Panc1 (cell line): ENCODE results near the gene CANX.

Source experiments
- POLR2AphosphoS5 ChIP-seq: IDR thresholded peaks from 2 replicates; pipeline ENCODE4 v1.6.1; 2012; ENCODE audit warnings: mild to moderate bottlenecking, low read depth, low read length, moderate library complexity
- SIN3A ChIP-seq: IDR thresholded peaks from 2 replicates; pipeline ENCODE4 v1.6.1; 2012; ENCODE audit warnings: low read depth, mild to moderate bottlenecking, low read length, moderate library complexity, borderline replicate concordance; ENCODE audit not compliant: insufficient read depth
- TF ChIP-seq, protein P1 (sequence below): fragments of 450-650 bp; IDR thresholded peaks from 2 replicates; pipeline ENCODE4 v1.5.1; 2017; ENCODE audit warnings: mild to moderate bottlenecking

- TF ChIP-seq, protein P1, sequence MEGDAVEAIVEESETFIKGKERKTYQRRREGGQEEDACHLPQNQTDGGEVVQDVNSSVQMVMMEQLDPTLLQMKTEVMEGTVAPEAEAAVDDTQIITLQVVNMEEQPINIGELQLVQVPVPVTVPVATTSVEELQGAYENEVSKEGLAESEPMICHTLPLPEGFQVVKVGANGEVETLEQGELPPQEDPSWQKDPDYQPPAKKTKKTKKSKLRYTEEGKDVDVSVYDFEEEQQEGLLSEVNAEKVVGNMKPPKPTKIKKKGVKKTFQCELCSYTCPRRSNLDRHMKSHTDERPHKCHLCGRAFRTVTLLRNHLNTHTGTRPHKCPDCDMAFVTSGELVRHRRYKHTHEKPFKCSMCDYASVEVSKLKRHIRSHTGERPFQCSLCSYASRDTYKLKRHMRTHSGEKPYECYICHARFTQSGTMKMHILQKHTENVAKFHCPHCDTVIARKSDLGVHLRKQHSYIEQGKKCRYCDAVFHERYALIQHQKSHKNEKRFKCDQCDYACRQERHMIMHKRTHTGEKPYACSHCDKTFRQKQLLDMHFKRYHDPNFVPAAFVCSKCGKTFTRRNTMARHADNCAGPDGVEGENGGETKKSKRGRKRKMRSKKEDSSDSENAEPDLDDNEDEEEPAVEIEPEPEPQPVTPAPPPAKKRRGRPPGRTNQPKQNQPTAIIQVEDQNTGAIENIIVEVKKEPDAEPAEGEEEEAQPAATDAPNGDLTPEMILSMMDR: no peak
- no peak for TF ChIP-seq POLR2AphosphoS5
- TF ChIP-seq SIN3A: no peak
These were observed 60.2 kb downstream of the CANX start for GRCh38 chr5:179758955-179759354.
